GM12878 (cell line): Measurements from ENCODE around the gene TNFSF13. TPM values are rescaled to one million over a fixed set of nuclear protein-coding genes. Genes with fewer than 3 reads are reported as not detected.
A peak's percentile ranks its signal among the peaks of the same experiment; 100 is the strongest.

Source experiments
- ATAC-seq: fragments of 200-7000 bp; cut with Tn5 transposase; 3 replicates; pipeline ENCODE4 v1.9.1; 2020; ENCODE audit warnings: mild to moderate bottlenecking, moderate library complexity
- BruUV-seq: library from RNA; stranded (reverse); fragments of 400-500 nt; replicated peaks from 2 replicates; lab custom pipeline; 2021; lab: Mats Ljungman, UMichigan
- CTCF ChIA-PET: fragments of 300-600 bp; sonication (Branson Sonifier 250); formaldehyde crosslinking; extraction: SDS; loops from one replicate; lab custom pipeline; 2021; ENCODE audit warnings: inconsistent platforms; lab: Yijun Ruan, JAX
- POLR2A ChIA-PET: fragments of 350-600 bp; formaldehyde crosslinking; extraction: SDS; loops from one replicate; lab custom pipeline; 2021; ENCODE audit warnings: inconsistent platforms; lab: Charles Lee
- RAD21 ChIA-PET: fragments of 300-600 bp; sonication (Branson Sonifier 250); formaldehyde crosslinking; loops from one replicate; lab custom pipeline; 2023; ENCODE audit warnings: antibody characterized with exemption; ENCODE audit not compliant: unreplicated experiment; lab: Charles Lee
- SMC1A ChIA-PET: fragments of 300-600 bp; sonication (Branson Sonifier 250); formaldehyde crosslinking; loops from one replicate; lab custom pipeline; 2023; ENCODE audit not compliant: unreplicated experiment, uncharacterized antibody; lab: Charles Lee
- DNase-seq: peaks from one replicate; pipeline ENCODE4 v3.0.0-alpha.2; 2011; ENCODE audit warnings: low read depth, low spot score
- FAIRE-seq: peaks from 3 replicates; lab custom pipeline; 2011; peaks lifted over from hg19 to GRCh38; lab: Jason Lieb, UNC
- H2AFZ ChIP-seq: 2 replicates; pipeline ENCODE4 v1.6.0; 2011; ENCODE audit warnings: low read depth, low read length, control low read depth; ENCODE audit not compliant: control insufficient read depth
- H3K27ac ChIP-seq: 2 replicates; pipeline ENCODE4 v1.5.1; 2011; ENCODE audit warnings: control low read depth; ENCODE audit not compliant: control insufficient read depth, insufficient read depth
- H3K27me3 ChIP-seq, 2 experiments: replicated peaks in 1 of 2; 2 replicates each; pipeline versions ENCODE4 v1.6.0 to v1.6.1; 2011; ENCODE audit warnings: low read length in 1 of 2; ENCODE audit not compliant: control insufficient read depth in 2 of 2, insufficient read depth in 2 of 2
- H3K36me3 ChIP-seq, 2 experiments: 2 replicates each; pipeline ENCODE4 v1.5.1; 2011; ENCODE audit warnings: low read length in 1 of 2; ENCODE audit not compliant: control insufficient read depth in 2 of 2, insufficient read depth in 2 of 2
- H3K4me1 ChIP-seq: 2 replicates; pipeline ENCODE4 v1.6.1; 2011; ENCODE audit warnings: mild to moderate bottlenecking, low read length, moderate library complexity, mixed read lengths; ENCODE audit not compliant: control insufficient read depth, insufficient read depth
- H3K4me2 ChIP-seq: 2 replicates; pipeline ENCODE4 v1.6.0; 2011; ENCODE audit warnings: control low read depth; ENCODE audit not compliant: control insufficient read depth, insufficient read depth
- H3K4me3 ChIP-seq: fragments of 200-600 bp; sonication (generic); 2 replicates; pipeline ENCODE4 v1.5.1; 2016
- H3K79me2 ChIP-seq: 2 replicates; pipeline ENCODE4 v1.6.0; 2011; ENCODE audit warnings: low read length; ENCODE audit not compliant: control insufficient read depth, insufficient read depth
- H3K9ac ChIP-seq: 2 replicates; pipeline ENCODE4 v1.8.0; 2011; ENCODE audit warnings: low read length, control low read depth, mixed read lengths; ENCODE audit not compliant: control insufficient read depth, insufficient read depth
- H3K9me3 ChIP-seq: replicated peaks from 3 replicates; pipeline ENCODE4 v1.5.1; 2011; ENCODE audit warnings: mild to moderate bottlenecking, low read length; ENCODE audit not compliant: control insufficient read depth, insufficient read depth
- H4K20me1 ChIP-seq: 2 replicates; pipeline ENCODE4 v1.6.0; 2011; ENCODE audit not compliant: control insufficient read depth, insufficient read depth
- BACH1 ChIP-seq: fragments of 450-650 bp; IDR thresholded peaks from 2 replicates; pipeline ENCODE4 v1.6.1; 2017; ENCODE audit warnings: mild to moderate bottlenecking, borderline replicate concordance
- CREM ChIP-seq: IDR thresholded peaks from 2 replicates; pipeline ENCODE4 v1.6.1; 2014; ENCODE audit warnings: antibody characterized with exemption, low read depth
- EGR1 ChIP-seq, 2 experiments: IDR thresholded peaks; 1 replicate in 1 of 2; 2 replicates in 1 of 2; pipeline ENCODE4 v1.6.1; 2011 to 2012; ENCODE audit warnings: low read depth in 2 of 2, low read length in 2 of 2, borderline replicate concordance in 1 of 2, mild to moderate bottlenecking in 1 of 2, moderate library complexity in 1 of 2
- ESRRA ChIP-seq: IDR thresholded peaks from 2 replicates; pipeline ENCODE4 v1.6.1; 2012; ENCODE audit warnings: mild to moderate bottlenecking, low read length, improper control_type of control experiment
- FOS ChIP-seq: IDR thresholded peaks from 3 replicates; pipeline ENCODE4 v1.6.1; 2011; ENCODE audit warnings: borderline replicate concordance; ENCODE audit not compliant: insufficient read length; ENCODE audit errors: extremely low read depth
- HDGF ChIP-seq: fragments of 450-650 bp; IDR thresholded peaks from 2 replicates; pipeline ENCODE4 v1.6.1; 2016; ENCODE audit warnings: antibody characterized with exemption
- JUND ChIP-seq: IDR thresholded peaks from 2 replicates; pipeline ENCODE4 v1.6.1; 2012; ENCODE audit warnings: low read depth, mild to moderate bottlenecking, low read length, improper control_type of control experiment, moderate library complexity
- KLF5 ChIP-seq: fragments of 450-650 bp; IDR thresholded peaks from 2 replicates; pipeline ENCODE4 v1.6.1; 2014; ENCODE audit warnings: mild to moderate bottlenecking; ENCODE audit not compliant: partially characterized antibody
- NFYB ChIP-seq: IDR thresholded peaks from 2 replicates; pipeline ENCODE4 v1.6.1; 2011; ENCODE audit warnings: low read depth, mild to moderate bottlenecking, low read length, improper control_type of control experiment, moderate library complexity; ENCODE audit not compliant: insufficient read depth
- SPI1 ChIP-seq: IDR thresholded peaks from 2 replicates; pipeline ENCODE4 v1.6.1; 2011; ENCODE audit warnings: low read depth, mild to moderate bottlenecking, low read length, moderate library complexity, borderline replicate concordance; ENCODE audit not compliant: insufficient read depth
- SREBF2 ChIP-seq: IDR thresholded peaks from 2 replicates; pipeline ENCODE4 v1.6.1; 2012; ENCODE audit warnings: mild to moderate bottlenecking, low read length
- WGBS: methylation state at CpG from one replicate; pipeline ENCODE4 v1.1.6; 2016; ENCODE audit warnings: low lambda C conversion rate; ENCODE audit not compliant: insufficient replicate concordance, insufficient coverage; ENCODE audit errors: missing lambda C conversion rate; 5-methylcytosine and 5-hydroxymethylcytosine counted together
- in situ Hi-C: fragments of 300-500 bp; cut with MboI; formaldehyde crosslinking; loops from 9 replicates; pipeline ENCODE4 v1.14.3; 2018; ENCODE audit warnings: mixed read lengths
- intact Hi-C: fragments of 100-400 bp; cut with micrococcal nuclease; formaldehyde crosslinking; loops from one replicate; pipeline ENCODE4 v1.14.2; 2022; ENCODE audit not compliant: unreplicated experiment
- polyA plus RNA-seq, 11 experiments: library from polyadenylated mRNA; depleted of rRNA in 4 of 11; unstranded in 6 of 11; stranded (reverse) in 5 of 11; fragments of >200 nt; fragmentation: Nextera tagmentation in 4 of 11; fragmentation: Illumina TruSeq in 1 of 11; extraction: Ambion mirVana in 4 of 11; extraction: Trizol in 1 of 11; gene quantifications; 1 replicate in 1 of 11; 2 replicates in 10 of 11; pipeline versions ENCODE4 v1.2.1 to v1.2.3, GENCODE V29; 2011 to 2016; ENCODE audit warnings: inconsistent platforms in 2 of 11, missing spikeins in 2 of 11, low read depth in 1 of 11
- total RNA-seq, 4 experiments: library from RNA; depleted of rRNA in 3 of 4; stranded (reverse); fragments of >200 nt in 3 of 4; fragmentation: Illumina TruSeq in 1 of 4; extraction: Trizol in 1 of 4; gene quantifications; 2 replicates each; pipeline versions ENCODE4 v1.2.1 to v1.2.3, GENCODE V29; 2013 to 2021
- TF ChIP-seq, protein P1 (sequence below): fragments of 450-650 bp; conservative IDR thresholded peaks from 2 replicates; pipeline ENCODE4 v1.6.1; 2017; ENCODE audit warnings: mild to moderate bottlenecking, moderate library complexity
- TF ChIP-seq, protein P2 (sequence below): fragments of 450-650 bp; IDR thresholded peaks from 2 replicates; pipeline ENCODE4 v1.6.1; 2016; ENCODE audit warnings: mild to moderate bottlenecking
- TF ChIP-seq, protein P3 (sequence below), 3 experiments: IDR thresholded peaks in 2 of 3; conservative IDR thresholded peaks in 1 of 3; 2 replicates each; pipeline ENCODE4 v1.5.1; 2011; ENCODE audit warnings: low read depth in 3 of 3, low read length in 3 of 3, mild to moderate bottlenecking in 3 of 3, control low read depth in 2 of 3, moderate library complexity in 2 of 3, inconsistent platforms in 1 of 3, mixed read lengths in 1 of 3; ENCODE audit not compliant: control insufficient read depth in 2 of 3, insufficient read depth in 1 of 3; ENCODE audit errors: extremely low read depth in 1 of 3

Gene TNFSF13
- total and polyA plus RNA-seq, 10 of the 15 experiments (the other 5 are each of a cell fraction or from before 2014, with no cell fraction given) = 0.56 to 14.6 (median 9.7) TPM

DNA sequence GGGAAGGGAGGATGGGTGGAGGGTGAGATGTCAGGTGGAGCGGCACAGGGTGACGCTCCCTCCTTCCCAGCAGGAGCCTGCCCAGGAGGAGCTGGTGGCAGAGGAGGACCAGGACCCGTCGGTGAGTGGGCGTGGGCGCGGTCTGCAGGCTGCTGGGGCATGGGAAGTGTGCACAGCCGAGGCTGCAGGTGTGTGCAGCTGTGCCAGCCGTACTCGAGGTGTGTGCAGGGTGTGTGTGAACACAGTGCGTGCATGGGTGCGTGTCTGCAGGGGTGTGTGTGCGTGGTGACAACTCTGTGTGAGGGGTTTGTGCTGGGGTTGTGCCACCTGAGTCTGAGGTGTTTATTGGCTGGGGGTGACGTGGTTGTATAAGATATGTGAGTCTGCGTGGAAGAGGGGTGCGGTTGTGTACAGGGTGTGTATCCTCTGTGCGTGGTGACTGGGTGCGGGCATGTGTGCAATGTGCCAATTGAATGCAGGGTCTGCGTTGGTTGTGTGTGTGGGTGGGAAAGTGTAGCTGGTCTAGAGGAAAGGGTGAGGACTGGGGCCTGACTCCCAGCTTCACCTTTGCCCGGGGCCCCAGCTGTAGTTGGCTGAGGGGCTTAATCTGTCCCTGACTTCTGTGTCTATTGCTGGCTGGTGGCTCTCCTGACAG lies 9.0 kb upstream of the TNFSF13 start (continued):
- TF ChIP-seq, protein P1, sequence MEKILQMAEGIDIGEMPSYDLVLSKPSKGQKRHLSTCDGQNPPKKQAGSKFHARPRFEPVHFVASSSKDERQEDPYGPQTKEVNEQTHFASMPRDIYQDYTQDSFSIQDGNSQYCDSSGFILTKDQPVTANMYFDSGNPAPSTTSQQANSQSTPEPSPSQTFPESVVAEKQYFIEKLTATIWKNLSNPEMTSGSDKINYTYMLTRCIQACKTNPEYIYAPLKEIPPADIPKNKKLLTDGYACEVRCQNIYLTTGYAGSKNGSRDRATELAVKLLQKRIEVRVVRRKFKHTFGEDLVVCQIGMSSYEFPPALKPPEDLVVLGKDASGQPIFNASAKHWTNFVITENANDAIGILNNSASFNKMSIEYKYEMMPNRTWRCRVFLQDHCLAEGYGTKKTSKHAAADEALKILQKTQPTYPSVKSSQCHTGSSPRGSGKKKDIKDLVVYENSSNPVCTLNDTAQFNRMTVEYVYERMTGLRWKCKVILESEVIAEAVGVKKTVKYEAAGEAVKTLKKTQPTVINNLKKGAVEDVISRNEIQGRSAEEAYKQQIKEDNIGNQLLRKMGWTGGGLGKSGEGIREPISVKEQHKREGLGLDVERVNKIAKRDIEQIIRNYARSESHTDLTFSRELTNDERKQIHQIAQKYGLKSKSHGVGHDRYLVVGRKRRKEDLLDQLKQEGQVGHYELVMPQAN = no peak
- TF ChIP-seq HDGF (peak; percentile 86; the same call in 1 of the 2 replicates), BACH1 (no peak)
- TF ChIP-seq, protein P2, sequence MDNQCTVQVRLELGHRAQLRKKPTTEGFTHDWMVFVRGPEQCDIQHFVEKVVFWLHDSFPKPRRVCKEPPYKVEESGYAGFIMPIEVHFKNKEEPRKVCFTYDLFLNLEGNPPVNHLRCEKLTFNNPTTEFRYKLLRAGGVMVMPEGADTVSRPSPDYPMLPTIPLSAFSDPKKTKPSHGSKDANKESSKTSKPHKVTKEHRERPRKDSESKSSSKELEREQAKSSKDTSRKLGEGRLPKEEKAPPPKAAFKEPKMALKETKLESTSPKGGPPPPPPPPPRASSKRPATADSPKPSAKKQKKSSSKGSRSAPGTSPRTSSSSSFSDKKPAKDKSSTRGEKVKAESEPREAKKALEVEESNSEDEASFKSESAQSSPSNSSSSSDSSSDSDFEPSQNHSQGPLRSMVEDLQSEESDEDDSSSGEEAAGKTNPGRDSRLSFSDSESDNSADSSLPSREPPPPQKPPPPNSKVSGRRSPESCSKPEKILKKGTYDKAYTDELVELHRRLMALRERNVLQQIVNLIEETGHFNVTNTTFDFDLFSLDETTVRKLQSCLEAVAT = no peak

DNA sequence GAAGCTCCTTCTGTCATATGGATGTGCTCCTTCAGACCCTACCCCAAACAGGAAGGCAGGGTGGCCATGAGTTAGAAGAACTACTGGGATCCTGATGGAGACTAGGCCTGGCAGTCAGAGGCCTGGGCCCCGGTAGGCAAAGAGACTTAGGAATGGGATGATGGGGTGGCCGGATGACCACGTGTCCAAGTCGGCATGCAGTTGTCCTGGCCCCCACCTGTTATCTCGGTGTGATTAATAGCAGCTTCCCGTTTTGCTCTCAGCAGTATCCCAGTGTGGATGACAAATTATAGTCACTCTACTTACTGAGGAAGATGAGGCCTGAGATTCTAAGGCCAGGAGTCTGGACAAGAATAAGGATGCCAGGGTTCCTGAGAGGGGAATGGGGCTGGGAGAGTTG lies 8.2 kb upstream of the TNFSF13 start:
- WGBS = 62% methylated on average over 6 of the region's 6 CpGs
- H3K4me1 ChIP-seq = peaks cover 29% of the 10 kb centered on the region
- TF ChIP-seq KLF5 (no peak), ESRRA (no peak), SREBF2 (no peak), FOS (no peak), CREM (no peak), NFYB (no peak), EGR1 (IDR thresholded peaks at IDR 0.05; ENCODE audit: borderline replicate concordance in 1 of 2, low read depth in 2 of 2, low read length in 2 of 2) (no peak), JUND (no peak), SPI1 (no peak)
- TF ChIP-seq, protein P3, sequence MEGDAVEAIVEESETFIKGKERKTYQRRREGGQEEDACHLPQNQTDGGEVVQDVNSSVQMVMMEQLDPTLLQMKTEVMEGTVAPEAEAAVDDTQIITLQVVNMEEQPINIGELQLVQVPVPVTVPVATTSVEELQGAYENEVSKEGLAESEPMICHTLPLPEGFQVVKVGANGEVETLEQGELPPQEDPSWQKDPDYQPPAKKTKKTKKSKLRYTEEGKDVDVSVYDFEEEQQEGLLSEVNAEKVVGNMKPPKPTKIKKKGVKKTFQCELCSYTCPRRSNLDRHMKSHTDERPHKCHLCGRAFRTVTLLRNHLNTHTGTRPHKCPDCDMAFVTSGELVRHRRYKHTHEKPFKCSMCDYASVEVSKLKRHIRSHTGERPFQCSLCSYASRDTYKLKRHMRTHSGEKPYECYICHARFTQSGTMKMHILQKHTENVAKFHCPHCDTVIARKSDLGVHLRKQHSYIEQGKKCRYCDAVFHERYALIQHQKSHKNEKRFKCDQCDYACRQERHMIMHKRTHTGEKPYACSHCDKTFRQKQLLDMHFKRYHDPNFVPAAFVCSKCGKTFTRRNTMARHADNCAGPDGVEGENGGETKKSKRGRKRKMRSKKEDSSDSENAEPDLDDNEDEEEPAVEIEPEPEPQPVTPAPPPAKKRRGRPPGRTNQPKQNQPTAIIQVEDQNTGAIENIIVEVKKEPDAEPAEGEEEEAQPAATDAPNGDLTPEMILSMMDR (IDR thresholded peaks at IDR 0.05 in 2 of 3, conservative IDR thresholded peaks at IDR 0.05 in 1 of 3; ENCODE audit: control insufficient read depth in 2 of 3, extremely low read depth in 1 of 3, insufficient read depth in 1 of 3, low read depth in 3 of 3, low read length in 3 of 3) = no peak

More for the DNA sequence above, 8.2 kb upstream of the TNFSF13 start:
- Histone ChIP-seq H4K20me1 (no peaks in the 10 kb centered on the region), H3K4me2 (no peak overlapping the region), H3K36me3 (no peaks in the 10 kb centered on the region), H3K4me3 (no peak overlapping the region), H3K9me3 (no peaks in the 10 kb centered on the region), H3K27ac (no peak overlapping the region), H2AFZ (no peak overlapping the region), H3K27me3 (no peaks in the 10 kb centered on the region; a peak in 1 of 4 replicates), H3K79me2 (no peaks in the 10 kb centered on the region), H3K9ac (no peak overlapping the region)
- DNase-seq = no peak
- ATAC-seq = no peak
- no peak for FAIRE-seq
- intact Hi-C loops (no loop called here), in situ Hi-C loops (loop anchor here (25.0 kb wide), 1 partner anchor 513 kb away; the partner anchor contains the start of genes SLC16A11 and SLC16A13)
- RAD21 ChIA-PET = no interaction called here
- CTCF ChIA-PET = interaction anchor here (0.6 to 2.3 kb wide), 3 partner anchors 10 to 36 kb away, joined by 3 to 14 read pairs (median 5); no protein-coding TSS in a partner anchor
- BruUV-seq = no TSS peak
- POLR2A ChIA-PET = no interaction called here
- SMC1A ChIA-PET = interaction anchor here (1.1 to 2.3 kb wide), 2 partner anchors 10 to 27 kb away, joined by 3 to 7 read pairs; no protein-coding TSS in a partner anchor
